ACC112 (cell line): ENCODE measurements around the gene ELFN2.

ENCODE experiments used
- H2AFZ ChIP-seq: fragments of 200-600 bp; sonication (generic); one replicate; pipeline ENCODE4 v1.6.0; 2017; ENCODE audit warnings: antibody characterized with exemption, low read length; ENCODE audit not compliant: unreplicated experiment
- H3K27ac ChIP-seq: fragments of 200-600 bp; sonication (generic); 2 replicates; pipeline ENCODE4 v1.5.1; 2014; ENCODE audit warnings: low read depth, mild to moderate bottlenecking, antibody characterized with exemption, low read length, moderate library complexity
- H3K27me3 ChIP-seq: fragments of 200-600 bp; sonication (generic); 2 replicates; pipeline ENCODE4 v1.6.1; 2014; ENCODE audit warnings: mild to moderate bottlenecking, antibody characterized with exemption, low read length, moderate library complexity, mixed read lengths; ENCODE audit not compliant: insufficient read depth
- H3K36me3 ChIP-seq: fragments of 200-600 bp; sonication (generic); 2 replicates; pipeline ENCODE4 v1.6.1; 2016; ENCODE audit warnings: mild to moderate bottlenecking, antibody characterized with exemption, low read length, moderate library complexity, mixed read lengths; ENCODE audit not compliant: insufficient read depth
- H3K4me1 ChIP-seq: fragments of 200-600 bp; sonication (generic); one replicate; pipeline ENCODE4 v1.6.1; 2016; ENCODE audit warnings: low read length, mixed read lengths; ENCODE audit not compliant: insufficient read depth, unreplicated experiment, control insufficient read depth
- H3K4me3 ChIP-seq: fragments of 200-600 bp; sonication (generic); 2 replicates; pipeline ENCODE4 v1.5.1; 2014; ENCODE audit warnings: mild to moderate bottlenecking, low read depth, low read length
- H3K79me2 ChIP-seq: fragments of 200-600 bp; sonication (generic); one replicate; pipeline ENCODE4 v1.6.0; 2016; ENCODE audit warnings: low read length; ENCODE audit not compliant: control insufficient read depth, unreplicated experiment, insufficient read depth

The ELFN2 gene

GRCh38 chr22:37418627-37419369, 8.5 kb downstream of the ELFN2 start:
- no peaks in the 10 kb centered on the region for H3K79me2 ChIP-seq
- H3K4me3 ChIP-seq, result no peak overlapping the region
- H3K27ac ChIP-seq, result no peak overlapping the region
- H3K4me1 ChIP-seq, result peaks cover 9% of the 10 kb centered on the region
- no peaks in the 10 kb centered on the region for H3K27me3 ChIP-seq
- no peak overlapping the region for H2AFZ ChIP-seq
- no peaks in the 10 kb centered on the region for H3K36me3 ChIP-seq

- H3K27ac ChIP-seq, result no peak overlapping the region
- peaks cover 9% of the 10 kb centered on the region for H3K4me1 ChIP-seq
- H3K27me3 ChIP-seq, result no peaks in the 10 kb centered on the region
- no peak overlapping the region for H3K4me3 ChIP-seq
- no peaks in the 10 kb centered on the region for H3K79me2 ChIP-seq
- H3K36me3 ChIP-seq, result no peaks in the 10 kb centered on the region
- no peak overlapping the region for H2AFZ ChIP-seq
Observed at GRCh38 chr22:37417677-37418348, 9.5 kb downstream of the ELFN2 start.

- Histone ChIP-seq H3K36me3 (no peaks in the 10 kb centered on the region), H3K4me3 (no peak overlapping the region), H3K27me3 (no peaks in the 10 kb centered on the region), H3K27ac (no peak overlapping the region), H3K4me1 (peaks cover 9% of the 10 kb centered on the region), H3K79me2 (no peaks in the 10 kb centered on the region), H2AFZ (no peak overlapping the region)
Observed at GRCh38 chr22:37417264-37417663, 10.0 kb downstream of the ELFN2 start.

GRCh38 chr22:37416827-37417226, 10.5 kb downstream of the ELFN2 start:
- Histone ChIP-seq H3K79me2 (no peaks in the 10 kb centered on the region), H2AFZ (no peak overlapping the region), H3K27ac (no peak overlapping the region), H3K4me1 (peaks cover 9% of the 10 kb centered on the region), H3K36me3 (no peaks in the 10 kb centered on the region), H3K27me3 (no peaks in the 10 kb centered on the region), H3K4me3 (no peak overlapping the region)

- no peaks in the 10 kb centered on the region for H3K36me3 ChIP-seq
- no peak overlapping the region for H3K27ac ChIP-seq
- H3K27me3 ChIP-seq, result no peaks in the 10 kb centered on the region
- no peak overlapping the region for H3K4me3 ChIP-seq
- no peaks in the 10 kb centered on the region for H3K79me2 ChIP-seq
- H3K4me1 ChIP-seq, result peaks cover 9% of the 10 kb centered on the region
- H2AFZ ChIP-seq, result no peak overlapping the region
Observed at GRCh38 chr22:37416389-37416788, 10.9 kb downstream of the ELFN2 start.

- H3K4me1 ChIP-seq, result no peaks in the 10 kb centered on the region
Observed at GRCh38 chr22:37415210-37415609, 12.1 kb downstream of the ELFN2 start.

GRCh38 chr22:37414288-37414687, 13.0 kb downstream of the ELFN2 start:
- H3K79me2 ChIP-seq, result no peaks in the 10 kb centered on the region
- no peak overlapping the region for H3K4me3 ChIP-seq
- no peaks in the 10 kb centered on the region for H3K27me3 ChIP-seq
- H2AFZ ChIP-seq, result no peak overlapping the region
- no peaks in the 10 kb centered on the region for H3K4me1 ChIP-seq
- no peaks in the 10 kb centered on the region for H3K36me3 ChIP-seq
- no peak overlapping the region for H3K27ac ChIP-seq

More at GRCh38 chr22:37415210-37415609, 12.1 kb downstream of the ELFN2 start:
- no peak overlapping the region for H2AFZ ChIP-seq
- H3K79me2 ChIP-seq, result no peaks in the 10 kb centered on the region
- H3K27ac ChIP-seq, result no peak overlapping the region
- H3K4me3 ChIP-seq, result no peak overlapping the region
- no peaks in the 10 kb centered on the region for H3K36me3 ChIP-seq
- no peaks in the 10 kb centered on the region for H3K27me3 ChIP-seq

- no peak overlapping the region for H3K4me3 ChIP-seq
- no peaks in the 10 kb centered on the region for H3K4me1 ChIP-seq
- no peak overlapping the region for H2AFZ ChIP-seq
- H3K27ac ChIP-seq, result no peak overlapping the region
- H3K36me3 ChIP-seq, result no peaks in the 10 kb centered on the region
- no peaks in the 10 kb centered on the region for H3K79me2 ChIP-seq
- H3K27me3 ChIP-seq, result no peaks in the 10 kb centered on the region
Observed at GRCh38 chr22:37413546-37413945, 13.7 kb downstream of the ELFN2 start.

GRCh38 chr22:37412495-37413250, 14.6 kb downstream of the ELFN2 start:
- Histone ChIP-seq H3K36me3 (no peaks in the 10 kb centered on the region), H3K79me2 (no peaks in the 10 kb centered on the region), H3K27ac (no peak overlapping the region), H2AFZ (no peak overlapping the region), H3K4me3 (no peak overlapping the region), H3K27me3 (no peaks in the 10 kb centered on the region), H3K4me1 (no peaks in the 10 kb centered on the region)

- H3K27ac ChIP-seq, result no peak overlapping the region
- H3K27me3 ChIP-seq, result no peaks in the 10 kb centered on the region
Observed at GRCh38 chr22:37411655-37412054, 15.6 kb downstream of the ELFN2 start.

More at GRCh38 chr22:37411655-37412054, 15.6 kb downstream of the ELFN2 start:
- H2AFZ ChIP-seq, result no peak overlapping the region
- no peaks in the 10 kb centered on the region for H3K79me2 ChIP-seq
- no peaks in the 10 kb centered on the region for H3K4me1 ChIP-seq
- H3K4me3 ChIP-seq, result no peak overlapping the region
- no peaks in the 10 kb centered on the region for H3K36me3 ChIP-seq
